Ovary (tissue), 9 donors: ENCODE measurements around the gene STXBP4. TPM values are rescaled to one million over a fixed set of nuclear protein-coding genes. Genes with fewer than 3 reads are reported as not detected.

Experiments
- DNase-seq, 5 donors: peaks; one replicate each; pipeline ENCODE4 v3.0.0-alpha.2; 2019 to 2020
- H3K27ac ChIP-seq, 2 donors: fragments of 200-600 bp; one replicate each; pipeline versions ENCODE4 v1.5.1 to v1.8.0; 2019 to 2022
- H3K27me3 ChIP-seq: fragments of 200-600 bp; one replicate; pipeline ENCODE4 v1.8.0; 2022
- H3K36me3 ChIP-seq: fragments of 200-600 bp; sonication (generic); one replicate; pipeline ENCODE4 v1.5.1; 2019
- H3K4me1 ChIP-seq: one replicate; pipeline ENCODE4 v1.8.1; 2013; ENCODE audit warnings: mild to moderate bottlenecking, moderate library complexity; ENCODE audit not compliant: insufficient read depth
- H3K4me3 ChIP-seq: fragments of 200-600 bp; sonication (generic); one replicate; pipeline ENCODE4 v1.5.1; 2017
- H3K9me3 ChIP-seq, 2 donors: fragments of 200-600 bp in 1 of 2; sonication (generic) in 1 of 2; one replicate each; pipeline versions ENCODE4 v1.5.1 to v1.8.1; 2013 to 2019; ENCODE audit warnings: mild to moderate bottlenecking in 1 of 2, moderate library complexity in 1 of 2
- EP300 ChIP-seq: sonication (generic); formaldehyde crosslinking; IDR thresholded peaks from one replicate; pipeline ENCODE4 v1.6.1; 2017; ENCODE audit warnings: antibody characterized with exemption
- POLR2A ChIP-seq: fragments of 450-650 bp; IDR thresholded peaks from one replicate; pipeline ENCODE4 v1.6.1; 2017; ENCODE audit warnings: antibody characterized with exemption, mild to moderate bottlenecking, moderate library complexity
- WGBS, 3 donors: extraction: QIAGEN DNeasy Blood & Tissue Kit in 1 of 3; methylation state at CpG; one replicate each; pipeline versions ENCODE4 v1.1.5 to v1.1.7; 2013 to 2017; 5-methylcytosine and 5-hydroxymethylcytosine counted together
- intact Hi-C, 4 donors: fragments of 100-400 bp; cut with DNase I; formaldehyde crosslinking; loops; one replicate each; pipeline versions ENCODE4 v1.11.0 to v1.15.1; 2022 to 2023
- polyA plus RNA-seq, 2 donors: library from polyadenylated mRNA; stranded (reverse); fragments of 200-250 nt in 1 of 2; fragments of 350-450 nt in 1 of 2; fragmentation: Illumina TruSeq in 1 of 2; extraction: RNeasy Lipid Tissue Mini Kit (QIAGEN cat#74804) in 1 of 2; gene quantifications; one replicate each; pipeline ENCODE4 v1.2.3, GENCODE V29; 2013 to 2014
- small RNA-seq: library from RNA; depleted of rRNA; stranded (forward); fragments of <200 nt; gene quantifications from one replicate; pipeline ENCODE3, GENCODE V24; 2016
- total RNA-seq, 7 donors: library from RNA; depleted of rRNA in 2 of 7; stranded (reverse); fragments of >200 nt in 2 of 7; fragmentation: NEBNext Ultra II Directional in 3 of 7; extraction: Animal tissue kit (Norgen Biotek cat#: 25700) in 3 of 7; gene quantifications; one replicate each; pipeline versions ENCODE4 v1.1.0 to v1.2.4, GENCODE V29; 2016 to 2023
- TF ChIP-seq, protein P1 (sequence below), 3 donors: fragments of 450-650 bp in 2 of 3; fragments of 200-600 bp in 1 of 3; IDR thresholded peaks; one replicate each; pipeline versions ENCODE4 v1.5.1 to v1.8.0; 2016 to 2022; ENCODE audit warnings: antibody characterized with exemption in 3 of 3, mild to moderate bottlenecking in 1 of 3
- donor health status: DM: no; HTN: no; CAD: no; lungs with moderate emphysema.
- donor health status: DM: no; HTN: no; CAD: no.
- donor health status: Bipolar disorder and iron deficiency.
- donor health status: DM: yes; HTN: yes; CAD: no.
- donor health status: DM: no; HTN: no; CAD: no.
- donor health status: DM: yes; HTN: yes; CAD: no.

STXBP4 gene
- total and polyA plus RNA-seq, 9 donors: 2.4 to 63.1 (median 16.5) TPM

DNA sequence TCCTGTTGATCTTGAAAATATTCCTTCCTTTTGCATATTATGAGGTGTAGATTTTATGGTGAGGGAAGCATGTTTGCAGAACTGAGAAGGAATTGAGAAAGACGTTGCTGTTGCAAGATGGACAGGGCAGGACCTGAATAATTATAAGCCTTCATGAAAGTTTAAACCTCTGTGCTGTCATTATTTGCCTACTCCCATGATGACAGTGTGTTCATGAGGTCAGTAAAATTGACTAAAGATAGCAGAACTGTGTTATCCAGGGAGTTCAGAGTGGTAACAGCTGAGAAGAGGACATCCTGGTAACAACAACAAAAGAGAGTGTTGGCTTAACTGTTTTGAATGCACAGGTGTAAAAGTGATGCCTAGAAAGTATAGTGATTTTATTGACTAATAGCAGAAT is 250.9 kb downstream of the STXBP4 start:
- WGBS, 3 donors: 36 to 43% (median 42%) methylated on average over 1 of the region's 1 CpG
- DNase-seq: no peak
- Histone ChIP-seq H3K27me3 (no peaks in the 10 kb centered on the region), H3K9me3 (no peaks in the 10 kb centered on the region), H3K27ac (no peak overlapping the region), H3K36me3 (no peaks in the 10 kb centered on the region), H3K4me1 (no peaks in the 10 kb centered on the region), H3K4me3 (no peak overlapping the region)
- intact Hi-C loops: no loop called here
- TF ChIP-seq POLR2A: no peak
- TF ChIP-seq EP300: no peak
- TF ChIP-seq, protein P1, sequence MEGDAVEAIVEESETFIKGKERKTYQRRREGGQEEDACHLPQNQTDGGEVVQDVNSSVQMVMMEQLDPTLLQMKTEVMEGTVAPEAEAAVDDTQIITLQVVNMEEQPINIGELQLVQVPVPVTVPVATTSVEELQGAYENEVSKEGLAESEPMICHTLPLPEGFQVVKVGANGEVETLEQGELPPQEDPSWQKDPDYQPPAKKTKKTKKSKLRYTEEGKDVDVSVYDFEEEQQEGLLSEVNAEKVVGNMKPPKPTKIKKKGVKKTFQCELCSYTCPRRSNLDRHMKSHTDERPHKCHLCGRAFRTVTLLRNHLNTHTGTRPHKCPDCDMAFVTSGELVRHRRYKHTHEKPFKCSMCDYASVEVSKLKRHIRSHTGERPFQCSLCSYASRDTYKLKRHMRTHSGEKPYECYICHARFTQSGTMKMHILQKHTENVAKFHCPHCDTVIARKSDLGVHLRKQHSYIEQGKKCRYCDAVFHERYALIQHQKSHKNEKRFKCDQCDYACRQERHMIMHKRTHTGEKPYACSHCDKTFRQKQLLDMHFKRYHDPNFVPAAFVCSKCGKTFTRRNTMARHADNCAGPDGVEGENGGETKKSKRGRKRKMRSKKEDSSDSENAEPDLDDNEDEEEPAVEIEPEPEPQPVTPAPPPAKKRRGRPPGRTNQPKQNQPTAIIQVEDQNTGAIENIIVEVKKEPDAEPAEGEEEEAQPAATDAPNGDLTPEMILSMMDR (IDR thresholded peaks at IDR 0.05): no peak

- H3K9me3 ChIP-seq: no peaks in the 10 kb centered on the region
- H3K27ac ChIP-seq: no peak overlapping the region
- no peak overlapping the region for H3K4me3 ChIP-seq
- DNase-seq: no peak
- H3K4me1 ChIP-seq: no peaks in the 10 kb centered on the region
- no peaks in the 10 kb centered on the region for H3K36me3 ChIP-seq
- H3K27me3 ChIP-seq: no peaks in the 10 kb centered on the region
- WGBS, 3 donors: 23 to 28% (median 24%) methylated on average over 3 of the region's 3 CpGs
- intact Hi-C loops: no loop called here
- TF ChIP-seq EP300: no peak
- TF ChIP-seq, protein P1 (IDR thresholded peaks at IDR 0.05): no peak
- no peak for TF ChIP-seq POLR2A
These were observed 251.4 kb downstream of the STXBP4 start for GRCh38 chr17:55219934-55220333.

Small RNA genes within 50 kb of the gene (small RNA-seq; reads per million reads assigned to genes)
- not detected for gene AC007485.1

Other genes starting within 250 kb of the STXBP4 start
- 10 to 100 TPM in 3 of 7 donors, 1 to 10 TPM in 4; 7.4 to 33.0 (median 8.9) TPM for gene TOM1L1, start 67.9 kb upstream of the STXBP4 start, total RNA-seq
- gene TOM1L1, start 67.9 kb upstream of the STXBP4 start, polyA plus RNA-seq: 10 to 100 TPM in 1 of 2 donors, 1 to 10 TPM in 1; 5.8 to 12.9 TPM
- gene COX11, start 111 bp upstream of the STXBP4 start, total RNA-seq: 10 to 100 TPM; 42.0 to 74.0 (median 51.9) TPM
- 10 to 100 TPM; 35.1 to 57.3 TPM for gene COX11, start 111 bp upstream of the STXBP4 start, polyA plus RNA-seq